ENCODE data around the gene CFL1.
A peak's percentile ranks its signal among the peaks of the same experiment; 100 is the strongest.

CFL1 gene

DNA sequence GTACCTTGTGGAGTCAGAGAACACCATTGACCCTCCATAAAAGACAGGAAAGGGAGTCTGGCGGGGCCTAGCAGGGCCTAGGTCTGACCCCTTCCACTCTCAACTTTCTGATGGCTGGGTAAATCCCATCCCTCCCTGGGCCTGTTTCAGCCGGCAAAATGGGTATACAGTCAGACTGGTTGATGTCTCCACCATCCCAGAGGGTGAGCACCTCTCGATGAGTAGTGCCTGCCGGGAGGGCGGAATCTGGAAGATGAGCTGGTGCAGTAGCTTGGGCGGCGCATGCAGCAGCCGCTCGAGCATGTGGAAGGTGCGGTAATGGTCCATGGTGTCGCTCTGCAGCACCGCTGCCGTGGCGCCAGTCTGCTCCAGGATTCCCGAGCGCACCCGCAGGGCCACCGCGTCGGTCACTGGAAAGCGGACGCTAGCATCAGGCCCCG is 29.8 kb upstream of the CFL1 start:
- no peak for DNase-seq (ENCODE audit: low spot score)

DNA sequence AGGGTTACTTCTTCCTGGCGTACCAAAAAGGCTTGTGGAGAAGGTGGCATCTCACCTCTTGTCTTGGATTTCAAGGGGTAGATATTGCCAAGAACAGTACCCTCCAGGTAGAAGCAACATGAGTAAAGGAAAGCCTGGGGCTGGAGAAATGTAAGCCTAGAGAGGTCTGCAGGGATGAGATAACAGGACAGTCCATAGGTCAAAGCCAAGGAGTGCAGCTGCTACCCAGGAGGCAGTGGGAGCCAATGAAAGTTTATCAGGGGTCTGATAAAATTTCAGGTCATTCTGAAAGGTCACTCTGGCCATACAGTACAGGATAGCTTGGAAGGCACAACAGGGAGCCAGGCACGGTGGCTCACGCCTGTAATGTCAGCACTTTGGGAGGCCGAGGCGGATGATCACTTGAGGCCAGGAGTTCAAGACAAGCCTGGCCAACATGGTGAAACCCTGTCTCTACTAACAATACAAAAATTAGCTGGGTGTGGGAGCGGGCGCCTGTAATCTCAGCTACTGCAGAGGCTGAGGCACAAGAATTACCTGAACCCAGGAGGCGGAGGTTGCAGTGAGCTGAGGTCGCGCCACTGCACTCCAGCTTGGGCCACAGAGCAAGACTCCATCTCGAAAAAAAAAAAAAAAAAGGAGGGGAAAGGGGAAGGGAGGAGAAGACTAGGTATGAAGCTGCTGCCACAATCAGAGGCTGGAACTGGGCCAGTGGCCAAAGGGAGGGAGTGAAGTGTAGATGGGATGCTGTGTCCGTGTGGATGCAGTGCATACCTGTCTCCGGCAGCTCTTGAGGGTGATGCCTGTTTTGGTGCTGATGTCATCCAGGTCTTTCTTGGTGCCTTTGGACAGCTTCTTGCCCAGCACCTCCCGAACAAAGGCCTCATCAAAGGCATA is 29.1 kb upstream of the CFL1 start:
- DNase-seq (ENCODE audit: low spot score): no peak

DNA sequence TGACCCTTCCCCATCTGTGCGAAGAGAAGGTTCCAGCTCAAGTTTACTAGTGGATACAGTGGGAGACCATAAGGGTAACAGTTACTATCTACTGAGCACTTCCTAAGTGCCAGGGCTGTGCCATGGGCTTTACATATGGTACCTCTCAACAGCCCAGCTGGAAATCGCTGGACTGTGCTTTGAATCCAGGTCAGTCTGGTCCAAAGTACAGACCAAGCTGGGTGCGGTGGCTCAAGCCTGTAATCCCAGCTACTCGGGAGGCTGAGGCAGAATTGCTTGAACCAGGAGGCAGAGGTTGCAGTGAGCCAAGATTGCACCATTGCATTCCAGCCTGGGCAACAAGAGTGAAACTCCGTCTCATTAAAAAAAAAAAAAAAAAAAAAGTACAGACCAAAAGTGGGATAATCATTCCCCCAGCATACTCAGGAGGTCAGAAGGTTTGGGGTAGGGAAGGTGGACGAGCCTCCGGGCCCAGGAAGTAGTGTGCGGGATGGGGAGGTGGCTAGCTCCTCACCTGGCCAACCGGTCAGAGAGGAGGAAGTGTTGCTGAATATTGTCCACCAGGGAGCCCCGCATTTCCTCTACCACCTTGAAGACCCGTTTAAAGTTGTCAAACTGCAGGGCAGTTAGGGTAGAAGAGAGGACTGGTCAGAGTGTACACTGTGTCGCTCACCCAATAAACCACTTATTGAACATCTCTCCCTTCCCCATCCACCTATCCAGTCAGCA is 28.0 kb upstream of the CFL1 start:
- no peak for DNase-seq (ENCODE audit: low spot score)

DNA sequence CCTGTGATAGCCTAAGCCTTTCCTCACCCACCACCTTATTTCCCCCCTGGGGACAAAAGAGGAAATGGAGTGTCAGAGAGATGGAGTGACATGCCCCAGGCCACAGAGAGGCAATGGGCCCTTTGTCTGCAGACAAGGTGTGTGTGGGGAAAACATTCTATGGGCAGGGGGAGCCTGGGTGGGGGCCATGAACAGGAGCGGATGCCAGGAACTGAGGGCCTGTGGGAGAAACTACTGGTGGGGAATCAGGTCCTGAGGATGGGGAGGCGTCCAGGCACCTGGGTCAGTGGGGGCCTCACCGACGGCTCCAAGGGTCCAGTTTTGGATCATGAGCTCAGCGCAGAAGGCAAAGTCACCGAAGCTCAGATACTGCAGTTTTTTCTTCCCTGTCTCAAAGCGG is 27.3 kb upstream of the CFL1 start:
- DNase-seq (ENCODE audit: low spot score): no peak

DNA sequence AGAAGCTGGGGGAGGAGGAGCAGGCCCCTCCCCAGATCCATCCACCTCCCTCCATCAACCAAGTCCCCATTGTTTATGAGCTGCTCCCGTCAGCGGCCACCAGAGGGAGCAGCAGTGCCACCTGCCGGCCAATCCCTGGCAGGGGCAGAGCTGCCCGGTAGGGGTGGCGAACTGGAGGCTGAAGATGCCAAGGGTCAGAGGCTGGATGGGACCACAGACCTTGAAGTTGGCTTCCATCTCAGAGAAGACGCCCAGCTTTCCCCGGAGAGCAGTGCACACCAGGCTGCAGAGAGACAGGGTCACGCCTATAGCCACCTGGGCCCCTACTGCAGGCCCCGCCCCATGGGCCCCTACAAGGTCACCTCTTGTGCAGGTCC is 26.7 kb upstream of the CFL1 start:
- peak; percentile 86 for DNase-seq (ENCODE audit: low spot score)

DNA sequence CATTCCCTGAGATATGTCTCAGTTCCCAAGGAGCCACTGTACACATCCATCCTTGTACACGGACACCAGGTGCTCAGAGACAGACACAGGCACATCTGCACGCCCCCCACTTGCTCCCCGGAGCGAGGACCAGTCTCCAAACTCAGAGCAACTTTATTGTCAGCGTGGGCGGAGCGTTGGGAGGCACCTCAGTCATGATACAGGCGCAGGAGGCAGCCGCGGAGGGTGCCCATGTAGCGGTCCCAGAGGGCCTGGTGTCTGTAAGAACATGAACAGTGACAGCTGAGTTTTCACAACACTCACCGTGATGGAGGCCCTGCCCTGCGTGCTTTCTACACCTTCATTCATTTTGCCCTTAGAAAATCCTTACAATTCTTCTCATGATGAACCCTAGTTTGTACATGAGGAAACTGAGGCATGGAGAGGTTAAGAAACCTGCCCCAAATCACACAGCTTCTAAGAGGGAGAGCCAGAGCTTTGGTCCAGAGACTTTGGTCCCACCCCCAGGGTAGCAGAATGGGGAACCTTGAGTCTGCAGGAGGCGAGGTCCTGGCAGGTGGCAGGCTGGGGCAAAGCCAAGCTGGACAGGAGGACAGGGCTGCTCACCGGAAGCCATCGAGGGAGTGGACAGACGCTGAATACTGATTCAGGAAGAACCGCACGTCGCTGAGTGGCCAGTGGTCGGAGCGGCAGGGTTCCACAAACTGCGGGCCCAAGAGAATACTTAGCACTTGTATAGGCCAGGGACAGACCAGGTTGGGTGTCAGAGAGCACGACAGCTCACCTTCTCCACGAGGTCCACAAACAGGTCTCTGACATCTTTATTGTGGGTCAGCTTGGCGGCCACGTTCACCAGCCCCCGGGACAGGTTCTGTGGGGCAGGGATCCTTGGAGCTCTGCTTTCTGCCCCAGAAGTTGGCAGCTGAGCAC is 26.1 kb upstream of the CFL1 start:
- no peak for DNase-seq (ENCODE audit: low spot score)

DNA sequence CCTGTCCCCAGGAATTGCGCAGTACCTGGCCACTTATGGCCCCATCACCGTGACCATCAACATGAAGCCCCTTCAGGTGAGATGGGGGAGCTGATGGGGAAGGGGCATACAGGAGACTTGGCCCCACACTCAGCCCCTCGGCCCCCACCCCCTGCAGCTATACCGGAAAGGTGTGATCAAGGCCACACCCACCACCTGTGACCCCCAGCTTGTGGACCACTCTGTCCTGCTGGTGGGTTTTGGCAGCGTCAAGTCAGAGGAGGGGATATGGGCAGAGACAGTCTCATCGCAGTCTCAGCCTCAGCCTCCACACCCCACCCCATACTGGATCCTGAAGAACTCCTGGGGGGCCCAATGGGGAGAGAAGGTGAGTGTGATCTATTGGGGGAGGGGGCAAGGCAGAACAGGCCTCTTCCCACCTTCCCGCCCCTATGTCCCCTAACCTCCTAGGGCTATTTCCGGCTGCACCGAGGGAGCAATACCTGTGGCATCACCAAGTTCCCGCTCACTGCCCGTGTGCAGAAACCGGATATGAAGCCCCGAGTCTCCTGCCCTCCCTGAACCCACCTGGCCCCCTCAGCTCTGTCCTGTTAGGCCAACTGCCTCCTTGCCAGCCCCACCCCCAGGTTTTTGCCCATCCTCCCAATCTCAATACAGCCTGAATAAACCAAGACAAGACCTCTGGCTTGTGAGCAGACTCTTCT is 25.2 kb upstream of the CFL1 start:
- no peak for DNase-seq (ENCODE audit: low spot score)

DNA sequence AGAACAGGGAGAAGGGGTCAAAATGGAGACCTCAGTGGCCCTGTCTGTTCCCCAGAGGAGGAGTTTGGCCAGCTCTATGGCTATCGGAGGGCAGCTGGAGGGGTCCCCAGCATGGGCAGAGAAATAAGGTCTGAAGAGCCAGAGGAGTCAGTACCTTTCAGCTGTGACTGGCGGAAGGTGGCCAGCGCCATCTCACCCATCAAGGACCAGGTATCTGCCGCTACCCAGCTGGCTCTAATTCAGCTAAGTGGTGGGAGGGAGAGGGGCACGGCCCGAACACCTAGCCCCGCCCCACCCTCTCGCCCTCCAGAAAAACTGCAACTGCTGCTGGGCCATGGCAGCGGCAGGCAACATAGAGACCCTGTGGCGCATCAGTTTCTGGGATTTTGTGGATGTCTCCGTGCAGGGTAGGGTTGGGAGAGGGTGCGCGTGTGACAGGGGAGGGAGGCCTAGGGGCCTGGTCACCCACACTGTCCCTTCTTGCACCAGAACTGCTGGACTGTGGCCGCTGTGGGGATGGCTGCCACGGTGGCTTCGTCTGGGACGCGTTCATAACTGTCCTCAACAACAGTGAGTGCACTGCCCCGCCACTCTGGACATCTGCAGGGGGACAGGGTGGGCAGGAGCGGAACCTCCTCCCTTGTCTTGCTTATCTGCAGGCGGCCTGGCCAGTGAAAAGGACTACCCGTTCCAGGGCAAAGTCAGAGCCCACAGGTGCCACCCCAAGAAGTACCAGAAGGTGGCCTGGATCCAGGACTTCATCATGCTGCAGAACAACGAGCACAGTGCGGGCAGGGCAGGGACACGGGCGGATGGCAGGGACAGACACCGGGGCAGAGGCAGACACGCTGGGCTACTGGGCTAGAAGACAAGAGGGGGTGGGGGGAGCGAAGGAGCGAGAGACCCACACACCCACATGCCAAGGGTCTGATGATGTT is 24.4 kb upstream of the CFL1 start:
- no peak for DNase-seq (ENCODE audit: low spot score)

DNA sequence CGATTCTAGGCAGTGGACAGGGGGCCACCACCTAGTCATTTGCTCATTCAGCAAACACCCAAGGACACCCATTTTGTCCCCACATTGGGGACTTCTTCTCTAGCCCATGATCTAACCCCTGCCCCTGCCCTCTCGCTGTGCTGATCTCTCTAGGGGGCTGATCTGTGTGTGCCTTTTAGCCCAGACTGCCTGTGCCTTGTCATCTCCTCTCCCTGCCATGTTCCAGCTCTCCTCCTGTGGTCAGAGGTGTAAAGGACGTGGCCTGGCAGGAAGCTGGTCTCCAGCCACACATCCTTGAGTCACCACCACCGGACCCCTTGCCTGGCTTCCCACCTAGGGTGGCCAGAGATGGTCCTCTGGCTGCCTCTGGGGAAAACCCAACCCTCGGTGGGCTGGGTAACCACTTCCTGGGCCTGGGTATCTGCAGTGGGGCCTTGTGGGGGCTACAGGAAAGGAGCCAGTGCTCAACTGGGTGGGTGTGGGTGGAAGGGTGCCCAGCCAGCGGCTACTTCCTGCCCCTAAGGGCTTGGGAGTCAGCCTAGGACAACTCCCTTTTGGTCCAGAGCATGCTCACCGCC is 23.0 kb upstream of the CFL1 start:
- no peak for DNase-seq (ENCODE audit: low spot score)

DNA sequence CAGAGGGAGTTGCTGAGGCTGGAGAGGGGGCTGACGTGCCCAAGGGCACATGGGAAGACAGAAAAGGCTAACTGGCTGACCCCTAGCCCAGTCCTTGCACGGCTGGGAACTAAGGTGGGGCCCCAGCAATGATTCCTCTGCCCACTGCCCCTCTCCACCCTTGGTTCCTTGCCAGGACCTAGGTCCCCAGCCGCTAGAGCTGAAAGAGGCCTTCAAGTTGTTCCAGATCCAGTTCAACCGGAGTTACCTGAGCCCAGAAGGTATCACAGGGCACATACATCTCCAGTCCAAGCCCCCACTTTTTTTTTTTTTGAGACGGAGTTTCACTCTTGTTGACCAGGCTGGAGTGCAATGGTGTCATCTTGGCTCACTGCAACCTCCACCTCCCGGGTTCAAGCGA is 22.0 kb upstream of the CFL1 start:
- DNase-seq (ENCODE audit: low spot score): no peak

DNA sequence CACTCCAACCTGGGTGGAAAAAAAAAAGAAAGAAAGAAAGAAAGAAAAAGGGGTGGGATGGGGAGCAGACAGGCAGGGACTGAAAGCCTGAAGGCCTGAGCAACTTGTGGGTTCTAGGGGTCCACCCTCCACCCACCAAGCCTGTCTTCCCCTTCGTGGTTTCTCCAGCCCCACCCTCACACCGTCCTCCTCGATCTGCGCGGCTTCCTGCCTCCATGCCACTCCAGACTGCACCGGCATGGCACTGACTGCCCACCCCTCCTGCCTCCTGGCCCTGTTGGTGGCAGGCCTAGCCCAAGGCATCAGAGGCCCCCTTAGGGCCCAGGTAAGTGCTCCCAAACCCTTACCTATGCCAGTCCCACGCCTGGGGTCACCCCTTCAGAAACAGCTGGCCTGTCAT is 21.6 kb upstream of the CFL1 start, which contains the start of gene CTSW:
Gene CTSW, plus strand, starts transcription at position 221 of the 400 bp plus-strand sequence. Its CDS starts 18 bp downstream, at position 239.
- DNase-seq (ENCODE audit: low spot score): peak; percentile 40

DNA sequence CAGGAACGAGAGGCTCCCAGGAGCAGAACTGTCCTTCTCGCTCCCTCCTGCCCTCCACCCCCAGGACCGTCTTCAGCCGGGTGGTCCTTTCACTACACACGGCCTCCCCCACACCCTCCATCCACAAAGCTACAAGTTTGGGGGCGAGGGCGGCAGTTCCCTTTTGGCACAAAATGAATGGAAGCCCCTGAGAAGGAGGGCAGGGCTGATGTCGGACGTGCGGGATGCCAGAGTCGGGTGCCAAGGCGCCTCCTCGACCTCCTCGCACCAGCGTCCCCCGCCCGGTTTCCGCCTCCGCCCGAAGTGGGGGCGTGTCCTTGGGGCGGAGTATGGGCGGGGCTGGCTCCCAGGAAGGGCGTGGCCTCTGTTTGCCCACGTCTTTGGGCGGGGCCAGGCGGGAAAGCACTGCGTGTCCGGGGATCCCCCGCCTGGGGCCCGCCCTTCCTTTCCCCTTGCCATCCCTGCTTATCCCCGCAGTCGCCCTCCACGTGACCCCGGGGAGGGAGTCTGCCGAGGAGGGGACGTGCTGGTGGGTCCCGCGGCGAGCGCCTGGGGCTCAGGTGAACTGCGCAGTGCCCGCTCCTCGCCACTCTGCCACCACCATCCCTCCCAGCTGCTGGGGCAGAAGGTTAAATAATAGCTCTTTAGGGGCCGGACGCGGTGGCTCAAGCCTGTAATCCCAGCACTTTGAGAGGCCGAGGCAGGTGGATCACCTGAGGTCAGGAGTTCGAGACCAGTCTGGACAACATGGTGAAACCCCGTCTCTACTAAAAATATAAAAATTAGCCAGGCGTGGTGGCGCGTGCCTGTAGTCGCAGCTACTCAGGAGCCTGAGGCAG is 15.6 kb upstream of the CFL1 start:
- DNase-seq (ENCODE audit: low spot score): peak; percentile 96

DNA sequence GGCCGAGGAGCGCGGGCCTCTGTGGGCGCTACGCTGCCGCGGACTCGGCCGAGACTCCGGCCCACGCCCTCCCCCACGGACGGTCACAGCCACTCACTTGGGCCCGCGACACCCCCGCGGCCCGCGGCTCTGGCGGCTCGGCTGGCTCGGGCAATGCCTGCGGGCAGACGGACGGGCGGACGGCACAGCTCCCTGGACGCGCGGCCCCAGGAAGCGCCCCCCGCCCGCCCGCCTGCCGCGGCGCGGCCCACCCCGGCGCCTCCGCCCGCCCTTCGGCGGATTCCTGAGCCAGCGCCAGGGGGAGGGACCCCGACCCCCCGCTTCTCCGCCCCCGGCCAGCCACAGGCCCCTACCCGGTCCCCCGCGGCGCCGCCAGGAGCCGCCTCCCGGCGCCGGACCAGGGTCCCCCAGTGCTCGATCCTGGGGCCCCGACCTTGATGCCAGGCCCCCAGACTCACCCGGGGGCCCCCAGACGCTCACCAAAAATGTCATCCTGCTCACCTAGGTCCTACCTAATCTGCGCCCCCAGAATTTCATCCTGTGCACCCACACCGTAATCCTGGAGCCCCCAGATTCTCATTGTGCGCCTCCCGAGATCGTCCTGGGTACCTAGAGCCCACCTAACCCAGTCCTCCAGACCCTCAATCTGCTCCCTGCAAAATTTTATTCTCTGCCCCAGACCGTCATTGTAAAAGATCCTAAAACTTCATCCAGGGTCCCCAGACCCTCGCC is 14.8 kb upstream of the CFL1 start, which contains the start of gene EFEMP2:
Gene EFEMP2, minus strand, starts transcription at position 215 of the 732 bp plus-strand sequence. CDS start 446 bp downstream, outside the sequence.
- DNase-seq (ENCODE audit: low spot score): no peak

DNA sequence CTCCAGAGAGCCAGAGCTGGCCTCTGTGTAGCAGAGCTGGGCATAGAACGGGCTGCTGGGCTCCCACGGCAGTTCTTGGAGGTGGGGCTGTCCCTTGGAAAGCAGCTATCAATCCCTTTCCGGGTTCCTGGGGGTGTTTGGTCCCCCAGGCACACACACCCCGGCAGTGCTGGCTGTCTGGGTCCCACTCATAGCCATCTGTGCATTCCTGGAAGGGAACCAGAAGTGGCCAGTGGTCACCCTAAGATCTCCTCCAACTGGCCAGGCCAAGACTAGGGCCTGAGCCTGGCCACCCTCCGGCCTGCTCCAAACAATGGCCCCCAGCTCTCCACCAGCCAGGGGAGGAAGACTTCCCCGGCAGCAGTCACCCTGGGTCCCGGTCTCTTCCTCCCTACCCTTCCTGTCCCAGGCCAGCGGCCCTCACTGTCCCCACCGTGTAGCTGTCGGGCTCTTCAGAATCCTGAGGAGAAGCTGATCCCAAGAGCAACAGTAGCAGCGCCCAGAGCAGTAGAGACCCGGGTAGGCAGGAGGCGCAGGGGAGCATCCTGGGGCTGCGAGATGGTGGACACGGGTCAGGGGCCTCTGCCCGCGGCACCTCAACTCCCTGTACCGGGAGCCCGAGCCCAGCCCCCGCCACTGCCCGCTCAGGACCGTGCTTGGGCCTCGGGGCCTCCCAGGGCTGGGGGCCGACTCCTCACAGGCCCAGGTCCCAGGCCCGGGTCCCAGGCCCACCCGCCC is 14.0 kb upstream of the CFL1 start:
- no peak for DNase-seq (ENCODE audit: low spot score)

DNA sequence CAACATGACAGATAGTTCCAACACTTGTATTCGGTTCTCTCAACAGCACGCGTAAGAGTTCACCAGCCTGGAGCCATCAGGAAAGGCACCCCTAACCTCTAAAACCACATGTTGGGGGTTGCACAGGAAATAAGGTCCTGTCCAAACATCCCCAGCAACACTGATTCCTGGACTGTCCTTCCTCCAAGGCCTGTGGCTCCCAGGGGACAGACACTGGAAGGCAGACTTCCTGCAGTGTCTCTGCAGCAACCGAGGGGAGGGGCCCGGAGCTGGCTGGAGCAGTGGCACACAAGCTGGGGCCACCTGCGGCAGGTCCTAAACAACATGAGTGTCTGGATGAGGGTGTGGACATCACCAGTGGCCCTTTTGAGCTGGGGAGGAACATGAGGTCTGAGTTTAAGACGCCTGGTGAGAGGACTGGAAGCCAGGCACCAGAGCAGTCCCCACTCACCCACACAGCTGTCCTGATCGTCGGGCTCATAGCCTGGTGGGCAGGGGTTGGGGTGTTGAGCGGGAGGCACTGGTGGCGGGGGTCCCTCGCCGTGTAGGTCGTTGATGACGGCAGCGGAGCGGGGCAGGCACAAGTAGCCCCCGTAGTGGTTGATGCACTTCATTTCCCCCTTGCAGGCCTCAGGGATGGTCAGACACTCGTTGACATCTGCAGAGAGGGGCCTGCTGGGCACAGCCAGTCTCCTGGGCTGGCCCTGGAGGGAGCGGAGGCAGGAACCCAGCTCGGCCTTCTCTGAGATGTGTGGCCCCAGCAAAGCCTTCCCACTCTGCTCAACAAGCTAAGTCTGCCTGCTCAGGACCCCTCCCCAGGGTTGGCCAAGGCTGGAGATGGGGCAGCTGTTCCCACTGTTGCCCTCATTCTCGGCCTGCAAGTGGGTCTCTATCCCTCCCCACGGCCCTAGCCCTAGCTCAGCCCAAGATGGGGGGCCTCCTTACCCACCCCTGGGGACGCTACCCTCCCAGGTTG is 13.0 kb upstream of the CFL1 start:
- DNase-seq (ENCODE audit: low spot score): no peak

DNA sequence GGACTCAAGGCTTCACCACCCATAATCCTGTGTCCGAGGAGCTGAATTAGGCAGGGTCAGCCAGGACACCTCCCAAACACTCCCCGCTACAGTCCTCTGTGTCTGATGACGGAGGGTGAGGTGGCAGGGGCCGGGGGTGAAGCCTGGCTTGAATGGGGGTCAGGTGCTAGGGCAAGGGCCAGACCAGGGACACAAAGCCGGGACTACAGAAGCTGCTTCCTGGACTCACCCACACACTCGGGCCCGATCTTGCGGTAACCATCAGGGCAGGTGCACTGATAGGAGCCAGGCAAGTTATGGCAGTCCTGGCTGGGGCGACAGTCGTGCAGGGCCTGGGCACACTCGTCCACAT is 12.3 kb upstream of the CFL1 start:
- no peak for DNase-seq (ENCODE audit: low spot score)

Data from CD4-positive, alpha-beta T cell treated with Interleukin-15 for 4 hours (primary cell).